ENCODE measurements around the gene CDT1.

GRCh38 chr16:88842308-88842756 is 38.7 kb downstream of the CDT1 start:
- TF ChIP-seq CTCF (conservative IDR thresholded peaks at IDR 0.05 in 1 of 2, IDR thresholded peaks at IDR 0.05 in 1 of 2; ENCODE audit: extremely low read depth in 1 of 2, insufficient read depth in 1 of 2, low read depth in 1 of 2, low read length in 2 of 2) (no peak), EZH2 (IDR thresholded peaks at IDR 0.05; ENCODE audit: borderline replicate concordance, low read length) (no peak)
